Measurements from ENCODE around the gene DDAH1.

The DDAH1 gene

GRCh38 chr1:85467929-85468540 is 3.1 kb upstream of the DDAH1 start:
- DNase-seq = no peak

DNA sequence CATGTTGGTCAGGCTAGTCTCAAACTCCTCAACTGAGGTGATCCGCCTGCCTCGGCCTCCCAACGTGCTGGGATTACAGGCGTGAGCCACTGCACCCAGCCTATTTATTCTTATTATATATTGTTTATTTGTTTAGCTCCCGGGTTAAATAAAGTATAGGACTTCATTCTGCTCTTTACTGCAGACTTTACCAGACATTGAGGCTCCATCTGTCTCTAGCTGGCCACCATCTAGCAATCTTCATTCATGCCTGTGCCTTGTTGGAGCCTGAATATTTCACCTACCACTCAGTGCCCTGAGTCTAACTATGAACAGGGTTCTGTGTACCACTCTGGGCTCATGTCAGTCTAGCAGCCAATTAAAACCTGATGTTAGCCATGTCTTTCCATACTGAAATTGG is 2.1 kb upstream of the DDAH1 start:
- DNase-seq = no peak

DNA sequence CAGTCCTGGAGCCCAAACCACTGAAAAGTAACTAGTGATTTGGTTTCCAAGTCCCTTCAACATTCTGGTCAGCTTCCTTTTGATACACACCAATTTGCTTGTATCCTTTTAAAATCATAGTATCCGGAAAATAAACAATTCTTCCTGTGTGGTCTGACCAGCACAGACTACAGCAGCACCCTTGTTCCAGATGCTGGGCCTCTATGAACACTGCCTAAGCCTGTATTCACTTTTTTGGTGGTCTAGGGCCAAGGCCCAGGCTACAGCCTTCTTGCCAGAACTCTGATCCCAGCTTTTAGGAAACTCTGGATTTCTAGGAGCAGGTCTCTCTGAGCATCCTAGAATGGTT is 801 bp upstream of the DDAH1 start:
- no peak for DNase-seq

- DNase-seq = no peak
These were observed 361 bp downstream of the DDAH1 start for GRCh38 chr1:85464497-85465098.

DNA sequence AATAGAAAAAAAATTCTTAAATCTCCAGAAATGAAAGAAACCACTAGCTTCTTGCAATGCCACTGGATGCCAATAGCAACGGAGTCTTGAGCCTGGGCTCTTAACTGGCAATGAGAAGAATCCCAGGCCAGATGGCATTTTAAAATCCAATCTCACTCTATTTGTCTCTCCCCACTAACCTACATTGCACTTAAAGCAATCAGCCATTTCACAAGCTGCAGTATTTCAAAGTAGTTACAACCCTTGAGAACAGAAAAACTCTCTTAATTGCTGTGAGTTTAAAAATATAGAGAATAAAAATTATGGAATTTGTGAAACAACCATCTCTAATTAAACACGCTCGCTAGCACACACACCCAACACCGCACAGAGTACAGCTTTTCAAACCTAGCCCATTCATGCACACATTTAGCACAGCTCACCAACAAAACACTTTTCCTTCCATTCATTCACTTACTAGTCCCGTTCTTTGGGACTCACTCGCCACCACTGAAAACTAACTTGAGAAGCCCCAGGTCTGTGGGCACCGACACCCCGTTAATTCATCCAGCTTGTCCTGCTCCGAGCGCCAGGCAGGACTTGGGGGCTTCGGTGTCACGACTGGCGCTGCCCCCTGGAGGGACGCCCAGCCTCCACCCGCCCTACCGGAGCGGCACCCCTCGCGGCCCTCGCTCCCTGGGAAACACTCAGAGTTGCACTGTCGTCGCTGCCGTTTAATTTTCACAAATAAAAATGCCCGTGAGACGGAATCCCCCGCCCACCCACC is 1.0 kb downstream of the DDAH1 start:
- no peak for DNase-seq

GRCh38 chr1:85462931-85463649 is 1.9 kb downstream of the DDAH1 start:
- no peak for DNase-seq

DNA sequence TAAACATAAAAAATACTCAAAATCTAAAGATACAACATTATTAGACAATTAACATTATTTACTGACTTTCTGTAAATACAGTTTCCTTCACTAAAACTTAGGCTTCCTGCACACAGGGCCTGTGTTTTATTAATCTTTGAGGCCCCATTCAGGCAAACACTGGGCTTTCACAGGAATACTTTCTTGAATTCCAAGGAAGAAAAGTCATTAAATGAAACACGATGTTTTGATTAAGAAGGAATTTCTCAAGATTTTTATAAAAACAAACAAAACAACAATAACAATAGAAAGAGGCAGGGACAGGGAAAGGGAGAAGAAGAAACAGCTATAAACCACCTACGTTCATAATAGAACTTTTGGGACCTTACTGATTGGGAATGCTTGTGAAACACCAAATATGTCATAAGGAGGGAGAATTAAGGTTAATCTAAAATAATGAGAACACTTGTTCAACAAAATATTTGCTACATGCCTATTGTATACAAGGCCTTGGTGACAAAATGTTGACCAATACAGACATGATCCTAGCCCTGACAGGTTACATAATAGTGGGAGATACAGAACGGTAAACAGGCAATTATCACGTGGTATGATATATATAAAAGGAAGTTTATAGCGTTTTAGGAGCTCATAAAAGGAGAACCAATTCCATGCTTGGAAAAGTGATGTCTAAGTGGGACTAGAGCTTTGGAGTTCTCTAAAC is 3.6 kb downstream of the DDAH1 start:
- DNase-seq = no peak

DNA sequence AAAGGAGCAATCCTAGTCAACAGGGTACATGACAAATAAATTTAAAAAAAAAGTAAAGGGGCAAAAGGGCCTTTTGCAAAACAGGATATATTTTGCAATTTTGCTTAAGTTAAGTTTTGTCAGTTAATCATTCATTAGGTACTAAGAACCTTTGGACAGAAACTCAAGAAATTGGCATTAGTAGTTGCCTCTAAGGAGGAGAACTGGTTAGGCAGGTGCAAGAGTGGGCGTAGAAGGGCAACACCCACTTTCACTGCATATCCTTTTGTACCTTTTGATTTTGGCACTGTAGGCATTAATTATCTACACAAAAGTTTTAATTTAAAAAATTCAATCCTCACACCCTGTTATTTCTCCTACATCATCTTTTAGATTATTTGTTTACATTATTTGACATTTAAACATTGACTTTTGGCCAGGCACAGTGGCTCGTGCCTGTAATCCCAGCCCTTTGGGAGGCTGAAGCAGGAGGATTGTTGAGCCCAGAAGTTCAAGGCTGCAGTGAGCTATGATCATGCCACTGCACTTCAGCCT is 4.3 kb downstream of the DDAH1 start:
- DNase-seq = no peak

DNA sequence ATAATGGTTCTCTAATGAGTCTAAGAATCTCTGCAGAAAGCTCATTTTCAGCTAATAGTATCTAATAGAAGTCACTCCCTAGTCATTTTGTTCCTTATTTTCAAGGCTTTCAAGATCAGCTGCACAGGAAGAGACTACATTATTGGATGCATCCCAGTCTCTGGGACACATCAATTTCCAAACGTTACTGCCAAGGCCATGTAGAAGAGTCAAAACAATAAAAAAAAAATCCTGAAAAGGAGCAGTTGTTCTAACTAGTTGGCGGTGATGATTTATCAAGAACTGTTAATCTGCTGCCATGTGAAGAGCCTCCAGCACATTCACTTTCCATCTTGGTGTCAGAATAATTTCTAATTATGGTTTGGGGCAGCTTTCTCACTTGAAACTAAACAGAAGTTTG is 5.7 kb downstream of the DDAH1 start:
- DNase-seq = no peak

DNA sequence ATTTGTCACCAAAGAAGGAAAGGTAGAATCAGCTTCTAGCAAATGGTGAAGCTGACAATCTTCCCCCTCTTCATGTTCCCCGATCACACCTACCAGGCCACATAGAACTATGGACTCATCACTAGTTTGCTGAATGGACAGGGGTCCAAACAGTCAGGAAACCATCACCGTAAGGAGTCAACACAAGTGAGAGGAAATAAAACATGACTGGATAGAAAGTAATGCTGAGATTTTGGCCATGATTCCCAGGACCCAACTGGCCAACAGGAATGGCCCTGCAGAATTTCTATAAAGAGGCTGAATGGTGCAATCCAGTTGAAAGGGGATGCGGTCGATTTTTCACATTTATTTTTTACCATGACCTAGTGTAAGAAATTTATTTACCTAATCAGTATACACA is 10.7 kb downstream of the DDAH1 start:
- no peak for DNase-seq

GRCh38 chr1:85453640-85454194 is 11.2 kb downstream of the DDAH1 start:
- no peak for DNase-seq

DNA sequence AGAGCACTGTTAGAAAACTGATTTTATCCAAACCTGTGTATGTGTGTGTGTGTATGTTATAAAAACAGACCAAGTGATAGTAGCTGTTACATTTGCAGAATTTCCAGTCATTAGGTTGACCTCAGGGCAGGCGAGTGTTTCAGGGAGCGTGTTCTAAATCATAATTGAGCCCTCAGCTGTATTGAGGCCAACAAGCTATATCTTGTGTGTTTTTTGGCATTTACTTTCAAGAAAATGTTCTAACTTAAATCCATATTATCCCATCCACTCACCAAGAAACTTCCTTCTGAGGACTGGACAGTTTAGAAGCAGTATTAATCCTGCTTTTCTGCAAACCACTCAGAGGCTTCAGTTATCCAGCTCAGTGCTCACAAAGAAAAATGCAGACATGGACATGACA is 12.0 kb downstream of the DDAH1 start:
- no peak for DNase-seq

GRCh38 chr1:85451236-85451830 is 13.6 kb downstream of the DDAH1 start:
- DNase-seq = no peak

- DNase-seq = no peak
These were observed 14.1 kb downstream of the DDAH1 start for GRCh38 chr1:85450832-85451231.

DNA sequence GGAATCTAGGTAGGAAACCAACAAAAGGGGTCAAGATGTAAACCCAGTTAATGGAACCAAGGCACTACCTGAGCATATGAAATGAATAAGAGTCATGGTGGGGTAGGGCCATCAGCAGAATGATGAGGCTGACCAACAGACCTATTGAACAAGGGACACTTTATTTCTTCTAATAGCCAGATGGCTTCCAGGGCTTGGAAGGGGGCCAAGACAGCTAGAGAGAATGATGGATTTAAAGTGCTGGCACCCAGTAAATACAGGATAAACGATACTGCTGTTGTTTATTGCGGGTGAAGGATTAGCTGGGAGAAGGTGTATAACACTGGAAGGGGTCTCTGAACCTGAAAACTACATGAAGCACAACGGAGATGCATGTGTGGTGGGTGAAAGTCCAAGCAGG is 15.6 kb downstream of the DDAH1 start:
- DNase-seq = no peak

- DNase-seq = no peak
These were observed 16.6 kb downstream of the DDAH1 start for GRCh38 chr1:85448358-85448757.

DNA sequence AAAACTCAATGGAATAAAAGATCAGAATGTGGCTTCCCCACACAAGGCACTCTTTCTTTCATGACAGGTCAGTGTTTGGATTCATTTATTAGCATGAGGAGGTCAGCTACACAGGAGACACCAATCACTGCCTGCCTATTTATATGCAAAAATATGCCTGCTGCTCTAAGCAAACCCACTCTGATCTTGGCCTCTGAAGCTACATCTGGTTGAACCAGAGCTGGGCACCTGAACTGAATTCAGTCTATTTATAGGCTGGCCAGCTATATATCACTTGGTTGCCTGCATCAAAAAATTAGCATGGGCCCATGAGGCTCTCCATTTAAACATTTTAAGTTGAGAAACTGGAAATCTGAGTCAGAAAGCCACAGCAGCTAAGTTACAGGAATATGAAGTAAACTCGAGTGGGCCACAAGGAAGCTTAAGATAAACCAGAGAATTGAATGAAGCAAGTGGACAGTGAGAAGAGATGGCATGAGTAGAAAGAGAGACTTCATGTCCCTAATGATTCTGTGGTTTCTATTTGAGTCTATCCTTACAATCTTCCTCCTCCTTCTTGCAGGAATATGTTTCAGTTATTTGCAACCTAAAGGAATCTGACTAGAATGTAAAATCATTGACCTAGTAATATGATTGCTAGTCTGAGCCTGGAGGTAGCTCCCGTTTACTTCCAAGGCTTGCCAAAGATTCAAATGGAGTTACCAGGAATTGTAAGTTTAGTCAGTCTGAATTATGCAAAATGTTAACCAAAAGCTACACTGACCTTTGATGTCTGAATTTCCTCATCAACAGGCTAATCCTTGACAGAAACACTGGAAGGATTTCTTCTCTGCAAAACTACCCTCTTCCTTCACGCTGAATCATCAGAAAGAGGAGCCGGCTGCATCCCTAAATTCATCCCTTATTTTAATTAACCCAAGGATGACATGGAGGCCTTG is 17.7 kb downstream of the DDAH1 start:
- no peak for DNase-seq

- no peak for DNase-seq
These were observed 19.1 kb downstream of the DDAH1 start for GRCh38 chr1:85445906-85446305.

GRCh38 chr1:85444381-85444780 is 20.6 kb downstream of the DDAH1 start:
- no peak for DNase-seq

DNA sequence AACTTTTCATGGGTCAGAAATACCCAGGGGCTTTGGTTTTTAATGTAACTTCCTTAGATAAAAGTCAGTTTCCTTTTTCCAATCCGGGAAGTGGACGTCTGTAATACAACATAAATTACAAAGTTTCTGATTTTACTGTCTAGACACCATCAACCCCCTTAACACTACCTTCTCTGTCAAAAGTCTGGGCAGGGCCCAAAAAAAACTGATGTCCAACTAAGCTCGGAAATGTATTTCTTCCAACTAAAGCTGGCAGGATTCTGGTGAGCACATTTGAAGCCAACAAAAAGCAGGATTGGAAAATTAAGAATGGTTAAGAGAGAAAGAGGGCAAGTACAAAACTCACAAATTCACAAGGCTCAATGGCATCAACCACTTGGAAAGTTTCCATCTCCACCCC is 24.3 kb downstream of the DDAH1 start:
- no peak for DNase-seq

- DNase-seq = no peak
These were observed 26.6 kb downstream of the DDAH1 start for GRCh38 chr1:85438353-85438752.

Measured in NK-92 treated with Interleukin-12 subunit alpha and Interleukin-12 subunit beta, amount 100 ng/mL, for 24 hours (cell line).